ENCODE data around the gene MAGI3.

DNA sequence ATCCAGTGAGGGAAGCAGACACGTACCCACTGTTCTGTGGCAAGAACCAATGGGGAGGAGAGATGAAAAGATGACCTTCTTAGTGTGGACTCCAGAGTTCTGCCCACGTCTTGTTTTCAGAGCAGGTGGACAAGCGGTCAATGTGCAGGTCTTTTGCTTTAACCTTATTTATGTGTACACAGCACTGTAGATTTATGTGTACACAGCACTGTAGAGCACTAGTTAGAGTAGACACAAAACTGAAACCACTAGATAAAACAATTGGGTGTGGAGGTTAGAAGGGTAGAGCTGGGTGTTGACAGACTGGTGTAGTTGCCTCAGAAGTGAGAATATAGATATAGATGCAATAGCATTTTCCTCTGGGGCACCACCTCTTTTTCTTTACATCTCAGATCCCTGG, 150.0 kb downstream of the MAGI3 start:
- TF ChIP-seq, protein P1, sequence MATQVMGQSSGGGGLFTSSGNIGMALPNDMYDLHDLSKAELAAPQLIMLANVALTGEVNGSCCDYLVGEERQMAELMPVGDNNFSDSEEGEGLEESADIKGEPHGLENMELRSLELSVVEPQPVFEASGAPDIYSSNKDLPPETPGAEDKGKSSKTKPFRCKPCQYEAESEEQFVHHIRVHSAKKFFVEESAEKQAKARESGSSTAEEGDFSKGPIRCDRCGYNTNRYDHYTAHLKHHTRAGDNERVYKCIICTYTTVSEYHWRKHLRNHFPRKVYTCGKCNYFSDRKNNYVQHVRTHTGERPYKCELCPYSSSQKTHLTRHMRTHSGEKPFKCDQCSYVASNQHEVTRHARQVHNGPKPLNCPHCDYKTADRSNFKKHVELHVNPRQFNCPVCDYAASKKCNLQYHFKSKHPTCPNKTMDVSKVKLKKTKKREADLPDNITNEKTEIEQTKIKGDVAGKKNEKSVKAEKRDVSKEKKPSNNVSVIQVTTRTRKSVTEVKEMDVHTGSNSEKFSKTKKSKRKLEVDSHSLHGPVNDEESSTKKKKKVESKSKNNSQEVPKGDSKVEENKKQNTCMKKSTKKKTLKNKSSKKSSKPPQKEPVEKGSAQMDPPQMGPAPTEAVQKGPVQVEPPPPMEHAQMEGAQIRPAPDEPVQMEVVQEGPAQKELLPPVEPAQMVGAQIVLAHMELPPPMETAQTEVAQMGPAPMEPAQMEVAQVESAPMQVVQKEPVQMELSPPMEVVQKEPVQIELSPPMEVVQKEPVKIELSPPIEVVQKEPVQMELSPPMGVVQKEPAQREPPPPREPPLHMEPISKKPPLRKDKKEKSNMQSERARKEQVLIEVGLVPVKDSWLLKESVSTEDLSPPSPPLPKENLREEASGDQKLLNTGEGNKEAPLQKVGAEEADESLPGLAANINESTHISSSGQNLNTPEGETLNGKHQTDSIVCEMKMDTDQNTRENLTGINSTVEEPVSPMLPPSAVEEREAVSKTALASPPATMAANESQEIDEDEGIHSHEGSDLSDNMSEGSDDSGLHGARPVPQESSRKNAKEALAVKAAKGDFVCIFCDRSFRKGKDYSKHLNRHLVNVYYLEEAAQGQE (IDR thresholded peaks at IDR 0.05): no peak
- no peak for TF ChIP-seq POLR2AphosphoS2 (conservative IDR thresholded peaks at IDR 0.05; ENCODE audit: low read length)

All from A549 (cell line).